K562 (cell line): ENCODE data around the gene IGF1R. TPM values are rescaled to one million over a fixed set of nuclear protein-coding genes. Genes with fewer than 3 reads are reported as not detected.

Experiments used
- ATAC-seq: fragments of 200-7000 bp; cut with Tn5 transposase; 3 replicates; pipeline ENCODE4 v1.9.1; 2020; ENCODE audit warnings: moderate library complexity
- BruUV-seq: library from RNA; stranded (reverse); fragments of 400-500 nt; replicated peaks from 2 replicates; lab custom pipeline; 2021; lab: Mats Ljungman, UMichigan
- CTCF ChIA-PET: fragments of 300-600 bp; formaldehyde crosslinking; extraction: SDS; loops from one replicate; lab custom pipeline; 2021; ENCODE audit warnings: low intra/inter-chr PET ratio; lab: Yijun Ruan, JAX
- POLR2A ChIA-PET: fragments of 300-600, 350-650 bp; sonication (Branson Sonifier 250); formaldehyde crosslinking; extraction: SDS; loops from one replicate; lab custom pipeline; 2021; ENCODE audit warnings: antibody characterized with exemption, inconsistent platforms; lab: Yijun Ruan, JAX
- DNase-seq, 4 experiments: peaks; one replicate each; pipeline versions ENCODE4 v3.0.0 to v3.0.0-alpha.2; 2011 to 2018; ENCODE audit warnings: low spot score in 3 of 4, mixed read lengths in 3 of 4; ENCODE audit errors: extremely low read depth in 1 of 4
- FAIRE-seq: peaks from 2 replicates; lab custom pipeline; 2011; peaks lifted over from hg19 to GRCh38; lab: Jason Lieb, UNC
- H2AFZ ChIP-seq: 2 replicates; pipeline ENCODE4 v1.6.0; 2011; ENCODE audit warnings: low read depth, low read length, control low read depth, inconsistent platforms
- H3K27ac ChIP-seq: fragments of 200-600 bp; 3 replicates; pipeline ENCODE4 v1.8.0; 2011; ENCODE audit warnings: low read depth, mild to moderate bottlenecking, control low read depth, inconsistent platforms, low read length, moderate library complexity, mixed read lengths; ENCODE audit errors: extremely low read depth
- H3K27me3 ChIP-seq, 2 experiments: fragments of 300-600 bp in 1 of 2; 2 replicates in 1 of 2; 3 replicates in 1 of 2; pipeline versions ENCODE4 v1.6.0 to v1.8.0; 2011; ENCODE audit warnings: inconsistent platforms in 2 of 2, low read length in 2 of 2, mild to moderate bottlenecking in 1 of 2, mixed read lengths in 1 of 2, moderate library complexity in 1 of 2; ENCODE audit not compliant: control insufficient read depth in 2 of 2, insufficient read depth in 2 of 2
- H3K36me3 ChIP-seq: fragments of 300-600 bp; 3 replicates; pipeline ENCODE4 v1.8.0; 2011; ENCODE audit warnings: mild to moderate bottlenecking, low read length, inconsistent platforms; ENCODE audit not compliant: control insufficient read depth, insufficient read depth
- H3K4me1 ChIP-seq, 2 experiments: fragments of 200-600 bp in 1 of 2; replicated peaks in 1 of 2; 2 replicates in 1 of 2; 3 replicates in 1 of 2; pipeline versions ENCODE4 v1.5.1 to v1.8.0; 2011; ENCODE audit warnings: inconsistent platforms in 2 of 2, low read length in 2 of 2, mild to moderate bottlenecking in 1 of 2, mixed read lengths in 1 of 2, moderate library complexity in 1 of 2; ENCODE audit not compliant: control insufficient read depth in 2 of 2, insufficient read depth in 2 of 2
- H3K4me2 ChIP-seq: 2 replicates; pipeline ENCODE4 v1.6.1; 2011; ENCODE audit warnings: low read length, control low read depth, inconsistent platforms, mixed read lengths; ENCODE audit not compliant: insufficient read depth
- H3K4me3 ChIP-seq: fragments of 200-600 bp; sonication (generic), shearing (Covaris generic); 2 replicates; pipeline ENCODE4 v1.5.1; 2016; ENCODE audit warnings: control low read depth, inconsistent platforms
- H3K79me2 ChIP-seq: fragments of 200-600 bp; 3 replicates; pipeline ENCODE4 v1.8.0; 2011; ENCODE audit warnings: low read length, inconsistent platforms; ENCODE audit not compliant: control insufficient read depth, insufficient read depth
- H3K9ac ChIP-seq, 2 experiments: 2 replicates each; pipeline versions ENCODE4 v1.6.0 to v1.6.1; 2011; ENCODE audit warnings: low read depth in 2 of 2, low read length in 2 of 2, control low read depth in 1 of 2, inconsistent platforms in 1 of 2, mild to moderate bottlenecking in 1 of 2, mixed read lengths in 1 of 2; ENCODE audit not compliant: insufficient read depth in 1 of 2
- H3K9me1 ChIP-seq: one replicate; pipeline ENCODE4 v1.6.0; 2011; ENCODE audit warnings: inconsistent platforms, mild to moderate bottlenecking, low read length, moderate library complexity; ENCODE audit not compliant: control insufficient read depth, insufficient read depth
- H3K9me3 ChIP-seq: replicated peaks from 2 replicates; pipeline ENCODE4 v1.5.1; 2011; ENCODE audit warnings: low read depth, low read length, inconsistent platforms; ENCODE audit not compliant: control insufficient read depth, insufficient read depth
- H4K20me1 ChIP-seq: replicated peaks from 2 replicates; pipeline ENCODE4 v1.6.1; 2011; ENCODE audit warnings: low read length, inconsistent platforms, mixed read lengths; ENCODE audit not compliant: control insufficient read depth, insufficient read depth
- BRF1 ChIP-seq: IDR thresholded peaks from 3 replicates; pipeline ENCODE4 v1.6.1; 2011; ENCODE audit warnings: borderline replicate concordance, mild to moderate bottlenecking; ENCODE audit not compliant: insufficient read length; ENCODE audit errors: extremely low read depth
- CHD4 ChIP-seq: fragments of 200-600 bp; sonication (generic); IDR thresholded peaks from 3 replicates; pipeline ENCODE4 v1.6.1; 2012; ENCODE audit warnings: low read depth, mild to moderate bottlenecking, mixed read lengths, low read length, inconsistent platforms; ENCODE audit not compliant: insufficient read depth, insufficient replicate concordance, poor library complexity, severe bottlenecking
- FOXO4 ChIP-seq: fragments of 450-650 bp; formaldehyde crosslinking; IDR thresholded peaks from 2 replicates; pipeline ENCODE4 v1.4.0; 2020; ENCODE audit warnings: mild to moderate bottlenecking, moderate library complexity
- HCFC1 ChIP-seq: IDR thresholded peaks from 2 replicates; pipeline ENCODE4 v1.6.1; 2012; ENCODE audit warnings: low read depth, low read length, improper control_type of control experiment
- PBX2 ChIP-seq, 2 experiments: IDR thresholded peaks in 1 of 2; conservative IDR thresholded peaks in 1 of 2; 2 replicates each; pipeline ENCODE4 v1.6.1; 2016; ENCODE audit warnings: low read depth in 2 of 2, mild to moderate bottlenecking in 1 of 2, missing compliant biosample characterization in 1 of 2, missing genetic modification characterization in 1 of 2, moderate library complexity in 1 of 2
- RBM14 ChIP-seq: fragments of 200-400 bp; formaldehyde crosslinking; IDR thresholded peaks from 2 replicates; pipeline ENCODE4 v1.6.1; 2018; ENCODE audit warnings: low read depth, mild to moderate bottlenecking, low read length, moderate library complexity, borderline replicate concordance; ENCODE audit not compliant: insufficient read depth
- RBM34 ChIP-seq: fragments of 200-400 bp; formaldehyde crosslinking; IDR thresholded peaks from 2 replicates; pipeline ENCODE4 v1.6.1; 2018; ENCODE audit warnings: low read length, borderline replicate concordance; ENCODE audit not compliant: insufficient read depth
- SUPT5H ChIP-seq: fragments of 450-650 bp; IDR thresholded peaks from 2 replicates; pipeline ENCODE4 v1.6.1; 2016
- ZNF764 ChIP-seq: fragments of 250-450 bp; sonication (Bioruptor Pico); IDR thresholded peaks from 2 replicates; pipeline ENCODE4 v1.4.0; 2020; ENCODE audit warnings: low read depth, mild to moderate bottlenecking, moderate library complexity
- WGBS: fragments of 100-300 bp; shearing (Covaris generic); methylation state at CpG from one replicate; pipeline ENCODE4 v1.1.6; 2016; ENCODE audit warnings: low coverage, mixed read lengths; ENCODE audit not compliant: insufficient coverage; ENCODE audit errors: missing lambda C conversion rate; 5-methylcytosine and 5-hydroxymethylcytosine counted together
- in situ Hi-C: fragments of 300-500 bp; cut with MboI; formaldehyde crosslinking; loops from 4 replicates; pipeline ENCODE4 v1.15.0; 2018; ENCODE audit warnings: inconsistent platforms, mixed read lengths
- intact Hi-C: fragments of 100-400 bp; cut with micrococcal nuclease; formaldehyde crosslinking; loops from 2 replicates; pipeline ENCODE4 v1.14.2; 2022
- polyA plus RNA-seq, 8 experiments: library from polyadenylated mRNA; depleted of rRNA in 4 of 8; stranded (reverse) in 5 of 8; unstranded in 3 of 8; fragments of >200 nt; fragmentation: Nextera tagmentation in 2 of 8; fragmentation: Illumina TruSeq in 1 of 8; extraction: Ambion mirVana in 2 of 8; extraction: Trizol in 1 of 8; gene quantifications; 2 replicates each; pipeline versions ENCODE4 v1.2.1 to v1.2.3, GENCODE V29; 2011 to 2014; ENCODE audit warnings: inconsistent platforms in 1 of 8, missing spikeins in 1 of 8
- total RNA-seq, 7 experiments: library from RNA; depleted of rRNA in 6 of 7; stranded (reverse); fragments of >200 nt in 6 of 7; fragmentation: Illumina TruSeq in 2 of 7; extraction: Trizol in 2 of 7; gene quantifications; 2 replicates each; pipeline versions ENCODE4 v1.2.1 to v1.2.3, GENCODE V29; 2011 to 2021; ENCODE audit warnings: low replicate concordance in 1 of 7

Gene IGF1R
- total and polyA plus RNA-seq, 9 of the 15 experiments (the other 6 are each of a cell fraction or from before 2014, with no cell fraction given), result 0.35 to 8.0 (median 1.6) TPM

GRCh38 chr15:98943601-98944151 lies 295.3 kb downstream of the IGF1R start:
- no peak for FAIRE-seq
- intact Hi-C loops, result no loop called here

GRCh38 chr15:98946301-98947255 lies 298.2 kb downstream of the IGF1R start:
- H3K4me2 ChIP-seq, result no peak overlapping the region
- 3% methylated on average over 11 of the region's 15 CpGs for WGBS
- no peaks in the 10 kb centered on the region for H3K79me2 ChIP-seq
- no peaks in the 10 kb centered on the region for H3K36me3 ChIP-seq
- no peaks in the 10 kb centered on the region for H3K9me1 ChIP-seq
- H3K27me3 ChIP-seq, result peaks cover 4 to 57% of the 10 kb centered on the region in 2 experiments; a peak in 4 of 5 replicates
- no peak for FAIRE-seq
- H3K27ac ChIP-seq, result no peak overlapping the region
- H3K4me3 ChIP-seq, result no peak overlapping the region
- BruUV-seq, result no TSS peak
- intact Hi-C loops, result no loop called here
- ChIA-PET POLR2A (no interaction called here), CTCF (no interaction called here)
- H3K9me3 ChIP-seq, result no peaks in the 10 kb centered on the region
- no peak for DNase-seq
- no peaks in the 10 kb centered on the region for H3K4me1 ChIP-seq
- in situ Hi-C loops, result no loop called here
- no peak overlapping the region for H2AFZ ChIP-seq
- no peak overlapping the region for H3K9ac ChIP-seq
- ATAC-seq, result no peak
- no peaks in the 10 kb centered on the region for H4K20me1 ChIP-seq
- TF ChIP-seq BRF1 (no peak), ZNF764 (CRISPR knock-in tag) (no peak), PBX2 (CRISPR knock-in tag; IDR thresholded peaks at IDR 0.05; ENCODE audit: low read depth) (no peak), PBX2 (tag; conservative IDR thresholded peaks at IDR 0.05; ENCODE audit: low read depth) (no peak), SUPT5H (no peak), HCFC1 (no peak), RBM34 (no peak), FOXO4 (CRISPR knock-in tag) (no peak)

More at GRCh38 chr15:98943601-98944151, 295.3 kb downstream of the IGF1R start:
- TF ChIP-seq RBM14, result no peak
- no peak for TF ChIP-seq CHD4
- 8% methylated on average over 6 of the region's 6 CpGs for WGBS
- H3K36me3 ChIP-seq, result no peaks in the 10 kb centered on the region
- ChIA-PET POLR2A (no interaction called here), CTCF (no interaction called here)
- in situ Hi-C loops, result no loop called here
- peaks cover 6 to 65% of the 10 kb centered on the region in 2 experiments; a peak in 3 of 5 replicates for H3K27me3 ChIP-seq
- H3K9me3 ChIP-seq, result peaks cover 1% of the 10 kb centered on the region; the same call in 1 of the 2 replicates
- H3K4me1 ChIP-seq, result no peaks in the 10 kb centered on the region
- no peak overlapping the region for H3K4me3 ChIP-seq
- no peak overlapping the region for H3K27ac ChIP-seq
- BruUV-seq, result no TSS peak
- ATAC-seq, result no peak
- H3K79me2 ChIP-seq, result no peaks in the 10 kb centered on the region
- no peak overlapping the region for H2AFZ ChIP-seq
- no peaks in the 10 kb centered on the region; the same call in 1 of the 2 replicates for H4K20me1 ChIP-seq
- no peak overlapping the region for H3K9ac ChIP-seq
- H3K9me1 ChIP-seq, result no peaks in the 10 kb centered on the region
- no peak overlapping the region for H3K4me2 ChIP-seq
- no peak for DNase-seq
